Measurements from ENCODE around the gene CARF. TPM values are rescaled to one million over a fixed set of nuclear protein-coding genes. Genes with fewer than 3 reads are reported as not detected.

CARF gene
- total RNA-seq = 10 to 100 TPM; 14.4 to 32.6 (median 19.7) TPM

- peak within 1 kb of the TSS; percentile 66 to 93 (median 87) for H3K27ac ChIP-seq
- DNase-seq (ENCODE audit: low spot score in 2 of 2) = peak; percentile 80 to 90
- peaks cover 0 to 33% (median 9%) of the 10 kb centered on the region in 4 donors for H3K4me1 ChIP-seq
- TF ChIP-seq CTCF (IDR thresholded peaks at IDR 0.05) (peak in 1 of 5 experiments; percentile 47), POLR2A (IDR thresholded peaks at IDR 0.05) (peak in 1 of 2 donors; percentile 45), EP300 (IDR thresholded peaks at IDR 0.05) (peak; percentile 56 to 89)
- H3K36me3 ChIP-seq = peaks cover 0 to 2% (median 0%) of the 10 kb centered on the region in 3 donors
- H3K4me3 ChIP-seq = peak within 1 kb of the TSS; percentile 52 to 86 (median 72)
- no peaks in the 10 kb centered on the region for H3K9me3 ChIP-seq
- WGBS, 2 donors = 0 to 1% methylated on average over 39 of the region's 39 CpGs
- H3K27me3 ChIP-seq = no peaks in the 10 kb centered on the region
Observed at GRCh38 chr2:202911512-202912341, at the start of gene CARF, which contains the start of gene WDR12. CARF (plus strand) TSS chr2:202912275; CDS start chr2:202941903, 29,628 bp downstream. WDR12 (minus strand) TSS chr2:202911673; CDS start chr2:202911476, 197 bp downstream.

- H3K4me3 ChIP-seq = peak overlapping the region; percentile 55 to 90 (median 84)
- peak; percentile 28 to 61 for DNase-seq (ENCODE audit: low spot score in 2 of 2)
- TF ChIP-seq EP300 (IDR thresholded peaks at IDR 0.05) (peak in 1 of 2 donors; percentile 19), CTCF (IDR thresholded peaks at IDR 0.05) (peak; percentile 6 to 51 (median 22)), POLR2A (IDR thresholded peaks at IDR 0.05) (no peak)
- WGBS, 2 donors = 3 to 4% methylated on average over 34 to 37 of the region's 37 CpGs
- no peaks in the 10 kb centered on the region for H3K27me3 ChIP-seq
- peaks cover 0 to 4% (median 0%) of the 10 kb centered on the region in 3 donors for H3K36me3 ChIP-seq
- no peaks in the 10 kb centered on the region for H3K9me3 ChIP-seq
- peaks cover 0 to 11% (median 2%) of the 10 kb centered on the region in 4 donors for H3K4me1 ChIP-seq
- peak overlapping the region; percentile 20 to 89 (median 57) for H3K27ac ChIP-seq
Observed at GRCh38 chr2:202870431-202871299, 41.4 kb upstream of the CARF start.

GRCh38 chr2:202871300-202872141 is 40.6 kb upstream of the CARF start, which contains the start of gene ICA1L:
ICA1L (minus strand) TSS chr2:202871766; CDS start chr2:202829009, 42,757 bp downstream.
- no peaks in the 10 kb centered on the region for H3K27me3 ChIP-seq
- 0% methylated on average over 41 to 53 of the region's 93 CpGs for WGBS, 2 donors

More at GRCh38 chr2:202871300-202872141, 40.6 kb upstream of the CARF start, which contains the start of gene ICA1L:
- Histone ChIP-seq H3K27ac (peak within 1 kb of the TSS; percentile 20 to 89 (median 57)), H3K36me3 (no peaks in the 10 kb centered on the region), H3K4me3 (peak within 1 kb of the TSS; percentile 55 to 90 (median 84)), H3K9me3 (no peaks in the 10 kb centered on the region), H3K4me1 (peaks cover 0 to 11% (median 2%) of the 10 kb centered on the region in 4 donors)
- no peak for TF ChIP-seq POLR2A (IDR thresholded peaks at IDR 0.05)
- TF ChIP-seq EP300 (IDR thresholded peaks at IDR 0.05) = no peak
- TF ChIP-seq CTCF (IDR thresholded peaks at IDR 0.05) = peak in 1 of 5 experiments; percentile 12
- peak in 1 of 2 donors; percentile 38 for DNase-seq (ENCODE audit: low spot score in 2 of 2)
